Activated naive CD8-positive, alpha-beta T cell treated with anti-CD3 and anti-CD28 coated beads, Interleukin-2, amount 50 U/mL, for 24 hours (primary cell): Measurements from ENCODE around the gene XRCC5.
A peak's percentile ranks its signal among the peaks of the same experiment; 100 is the strongest.
"Not testable (repeated sequence)": the region's sequence is repeated elsewhere in the genome, so short reads cannot be mapped to it uniquely, and the experiment has no call there.

ENCODE experiments used
- ATAC-seq: fragments of 150-1000 bp; cut with Tn5 transposase; one replicate; pipeline ENCODE4 v1.10.0; 2021
- DNase-seq: peaks from one replicate; pipeline ENCODE4 v3.0.0; 2021
- H3K27ac Mint-ChIP-seq: one replicate; pipeline ENCODE4 v1.8.0; 2021; ENCODE audit warnings: mild to moderate bottlenecking, mixed read lengths
- H3K27me3 Mint-ChIP-seq: one replicate; pipeline ENCODE4 v1.8.0; 2021; ENCODE audit warnings: mixed read lengths
- H3K36me3 Mint-ChIP-seq: one replicate; pipeline ENCODE4 v1.8.0; 2021; ENCODE audit warnings: low read depth, mixed read lengths
- H3K4me1 Mint-ChIP-seq: one replicate; pipeline ENCODE4 v1.8.0; 2021; ENCODE audit warnings: mixed read lengths
- H3K4me3 Mint-ChIP-seq: one replicate; pipeline ENCODE4 v1.8.0; 2021; ENCODE audit warnings: mild to moderate bottlenecking, moderate library complexity, mixed read lengths
- H3K9me3 Mint-ChIP-seq: one replicate; pipeline ENCODE4 v1.8.0; 2021; ENCODE audit warnings: mixed read lengths

The XRCC5 gene

DNA sequence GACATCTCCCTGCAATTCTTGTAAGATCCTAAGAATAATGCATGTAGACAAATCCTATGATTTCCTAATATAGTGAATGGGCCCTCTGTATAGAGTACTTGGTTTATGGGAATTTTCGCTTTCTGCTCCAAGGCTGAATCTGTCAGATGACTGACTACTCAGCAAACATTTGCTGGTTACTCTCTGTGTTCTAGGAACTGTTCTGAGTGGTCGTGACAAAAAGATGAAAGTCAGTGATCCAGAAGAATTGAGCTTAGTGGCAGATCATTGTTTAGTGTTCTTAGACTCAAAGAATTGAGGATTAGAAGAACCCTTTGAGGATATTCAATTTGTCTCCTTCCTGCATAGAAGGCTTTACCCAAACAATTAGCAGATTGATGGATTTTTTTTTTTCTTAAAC lies 10.0 kb downstream of the XRCC5 start:
- ATAC-seq = no peak
- DNase-seq = no peak
- H3K9me3 Mint-ChIP-seq = no peaks in the 10 kb centered on the region
- H3K4me3 Mint-ChIP-seq = peak overlapping the region; percentile 31
- H3K27me3 Mint-ChIP-seq = peaks cover 2% of the 10 kb centered on the region
- H3K27ac Mint-ChIP-seq = peak overlapping the region; percentile 94
- peaks cover 89% of the 10 kb centered on the region for H3K4me1 Mint-ChIP-seq
- H3K36me3 Mint-ChIP-seq = peaks cover 89% of the 10 kb centered on the region

DNA sequence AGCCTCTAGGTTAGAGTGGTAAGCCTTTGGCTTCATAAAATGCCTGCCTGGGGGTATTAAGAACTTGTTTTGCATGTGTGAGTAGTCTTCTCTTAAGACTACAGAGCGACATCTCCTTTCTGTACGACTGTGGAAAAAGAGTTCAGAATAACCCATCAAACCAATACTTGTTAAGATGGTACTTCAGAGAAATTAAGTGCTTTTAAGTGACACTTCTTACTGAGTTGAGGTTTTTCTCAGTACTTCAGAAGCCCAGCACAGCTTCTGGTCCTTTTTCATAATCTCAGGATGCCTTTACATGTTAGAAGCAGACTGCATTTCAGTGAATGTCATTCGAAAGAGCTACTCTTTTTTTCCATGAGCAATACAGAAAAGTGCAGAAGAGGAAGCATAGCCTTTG lies 10.8 kb downstream of the XRCC5 start:
- H3K4me3 Mint-ChIP-seq = peak overlapping the region; percentile 52
- no peaks in the 10 kb centered on the region for H3K27me3 Mint-ChIP-seq
- H3K9me3 Mint-ChIP-seq = no peaks in the 10 kb centered on the region
- DNase-seq (no peak), ATAC-seq (peak; percentile 94)
- H3K4me1 Mint-ChIP-seq = peaks cover 87% of the 10 kb centered on the region
- H3K27ac Mint-ChIP-seq = peak overlapping the region; percentile 94
- peaks cover 87% of the 10 kb centered on the region for H3K36me3 Mint-ChIP-seq

DNA sequence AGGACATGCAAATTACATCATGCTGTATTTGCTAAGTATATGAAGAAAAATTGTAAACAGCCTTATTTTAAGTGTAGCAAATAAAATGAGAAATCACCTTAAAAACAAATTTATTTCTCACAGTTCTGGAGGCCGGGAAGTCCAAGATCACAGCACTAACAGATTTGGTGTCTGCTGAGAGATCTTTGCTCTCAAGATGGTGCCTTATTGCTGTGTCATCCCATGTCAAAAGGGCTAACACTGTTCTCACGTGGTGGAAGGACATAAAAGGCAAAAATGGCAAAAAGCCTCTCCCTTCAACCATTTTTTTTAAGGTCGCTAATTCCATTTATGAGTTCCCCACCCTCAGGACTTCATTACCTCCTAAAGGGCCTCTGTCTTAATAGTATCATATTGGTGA lies 12.1 kb downstream of the XRCC5 start:
- Mint-ChIP-seq H3K36me3 (peaks cover 90% of the 10 kb centered on the region), H3K9me3 (no peaks in the 10 kb centered on the region), H3K27me3 (no peaks in the 10 kb centered on the region), H3K4me1 (peaks cover 85% of the 10 kb centered on the region), H3K27ac (peak overlapping the region; percentile 94), H3K4me3 (peak overlapping the region; percentile 59)
- no peak for ATAC-seq
- no peak for DNase-seq

DNA sequence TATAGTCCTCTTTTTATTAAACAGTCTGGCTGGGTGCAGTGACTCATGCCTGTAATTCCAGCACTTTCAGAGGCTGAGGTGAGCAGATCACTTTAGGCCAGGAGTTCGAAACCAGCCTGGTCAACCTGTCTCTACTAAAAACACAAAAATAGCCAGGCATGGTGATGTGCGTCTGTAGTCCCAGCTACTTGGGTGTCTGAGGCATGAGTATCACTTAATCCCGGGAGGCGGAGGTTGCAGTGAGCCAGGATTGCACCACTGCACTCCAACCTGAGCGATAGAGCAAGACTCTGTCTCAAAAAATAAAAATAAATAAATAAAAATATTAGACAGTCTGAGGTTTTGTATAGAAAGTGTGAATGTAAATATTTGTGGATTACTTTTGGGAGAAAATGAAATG lies 17.8 kb downstream of the XRCC5 start:
- no peak overlapping the region for H3K4me3 Mint-ChIP-seq
- no peaks in the 10 kb centered on the region for H3K27me3 Mint-ChIP-seq
- DNase-seq = no peak
- H3K4me1 Mint-ChIP-seq = peaks cover 53% of the 10 kb centered on the region
- ATAC-seq = no peak
- H3K36me3 Mint-ChIP-seq = peaks cover 78% of the 10 kb centered on the region
- H3K9me3 Mint-ChIP-seq = no peaks in the 10 kb centered on the region
- peak overlapping the region; percentile 59 for H3K27ac Mint-ChIP-seq

DNA sequence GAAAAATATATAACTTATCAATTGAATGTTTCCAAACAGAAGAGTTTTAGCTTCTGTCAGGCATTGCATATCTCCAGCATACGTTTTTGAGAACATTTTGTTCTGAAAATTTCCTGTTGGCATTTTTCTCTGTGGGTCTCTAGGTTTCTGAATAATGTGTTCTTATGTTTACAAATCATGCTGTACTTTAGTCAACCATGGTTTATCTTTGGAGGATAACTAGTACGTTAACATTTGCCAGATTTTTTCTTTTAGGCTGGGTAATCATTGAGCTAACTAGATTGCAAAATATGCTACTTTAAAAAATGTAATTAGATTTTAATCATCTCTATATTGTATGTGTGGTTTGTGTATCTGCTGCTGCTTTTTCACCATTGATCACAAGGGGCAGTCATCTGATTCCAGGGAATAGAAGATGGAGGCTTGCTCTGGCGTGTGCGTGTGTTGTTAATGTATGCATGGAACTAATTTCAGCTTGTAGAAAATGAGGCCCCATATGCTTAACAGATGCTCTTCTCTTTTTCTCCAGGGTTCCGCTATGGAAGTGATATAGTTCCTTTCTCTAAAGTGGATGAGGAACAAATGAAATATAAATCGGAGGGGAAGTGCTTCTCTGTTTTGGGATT lies 21.3 kb downstream of the XRCC5 start:
- DNase-seq (no peak), ATAC-seq (no peak)
- H3K9me3 Mint-ChIP-seq = no peaks in the 10 kb centered on the region
- no peaks in the 10 kb centered on the region for H3K27me3 Mint-ChIP-seq
- peaks cover 50% of the 10 kb centered on the region for H3K4me1 Mint-ChIP-seq
- H3K4me3 Mint-ChIP-seq = no peak overlapping the region
- peaks cover 80% of the 10 kb centered on the region for H3K36me3 Mint-ChIP-seq
- no peak overlapping the region for H3K27ac Mint-ChIP-seq

DNA sequence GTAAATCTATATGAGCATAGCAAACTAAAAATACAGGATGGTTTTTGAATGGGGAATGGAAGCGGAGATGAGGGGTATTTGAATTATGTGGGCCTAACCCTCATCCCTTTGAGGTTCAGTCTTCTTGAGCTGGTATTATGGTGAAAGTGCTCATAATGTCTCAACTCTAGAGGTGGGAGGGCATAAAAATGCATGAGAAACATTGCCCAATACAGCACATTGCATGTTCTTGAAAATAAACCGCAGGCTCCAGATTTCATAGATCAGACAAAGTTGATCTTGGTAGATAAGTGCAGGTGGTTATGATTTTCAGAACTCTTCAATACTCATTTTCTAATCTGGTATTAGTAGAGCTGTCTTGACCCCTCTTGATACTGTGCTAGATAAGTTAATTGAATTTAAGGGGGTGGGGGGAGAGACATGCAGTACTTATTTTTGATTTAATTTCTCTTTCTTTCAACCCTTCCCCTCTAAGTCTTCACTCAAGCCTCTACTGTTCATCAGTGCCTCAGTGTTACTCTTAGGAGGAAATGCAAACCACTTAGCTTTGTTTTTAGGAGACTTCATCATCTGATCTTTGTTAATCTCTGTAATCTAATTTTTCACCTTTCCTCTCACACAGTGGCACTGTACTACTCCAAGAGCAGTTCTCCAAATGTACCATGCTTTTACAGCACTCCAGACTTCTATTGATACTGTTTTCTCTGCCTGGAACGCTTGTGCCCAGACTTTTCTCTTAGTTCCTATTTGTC lies 22.2 kb downstream of the XRCC5 start:
- DNase-seq = no peak
- H3K9me3 Mint-ChIP-seq = no peaks in the 10 kb centered on the region
- ATAC-seq = no peak
- peaks cover 45% of the 10 kb centered on the region for H3K4me1 Mint-ChIP-seq
- no peaks in the 10 kb centered on the region for H3K27me3 Mint-ChIP-seq
- peaks cover 80% of the 10 kb centered on the region for H3K36me3 Mint-ChIP-seq
- peak overlapping the region; percentile 8 for H3K27ac Mint-ChIP-seq
- no peak overlapping the region for H3K4me3 Mint-ChIP-seq

DNA sequence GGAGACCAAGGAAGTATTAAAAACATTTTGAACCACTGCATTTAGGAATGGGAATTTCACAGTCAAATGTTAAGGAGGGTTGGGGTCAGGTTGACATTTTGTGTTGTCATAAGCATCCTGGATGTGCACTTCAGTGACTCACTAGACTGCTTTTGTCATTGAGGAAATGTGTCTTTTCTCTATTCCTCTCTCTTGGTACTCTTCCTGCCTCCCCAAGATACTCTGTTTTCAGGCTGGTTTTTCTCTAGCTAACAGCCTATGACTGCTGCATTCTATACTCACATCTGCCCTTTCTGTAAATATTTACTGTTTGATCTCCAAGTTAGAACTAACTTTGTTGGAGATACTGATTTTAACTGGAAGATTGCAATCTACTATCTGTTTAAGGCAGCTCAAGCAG lies 23.4 kb downstream of the XRCC5 start:
- Mint-ChIP-seq H3K4me3 (no peak overlapping the region), H3K9me3 (no peaks in the 10 kb centered on the region), H3K4me1 (peaks cover 40% of the 10 kb centered on the region), H3K27me3 (no peaks in the 10 kb centered on the region), H3K36me3 (peaks cover 81% of the 10 kb centered on the region), H3K27ac (no peak overlapping the region)
- no peak for DNase-seq
- peak; percentile 68 for ATAC-seq

DNA sequence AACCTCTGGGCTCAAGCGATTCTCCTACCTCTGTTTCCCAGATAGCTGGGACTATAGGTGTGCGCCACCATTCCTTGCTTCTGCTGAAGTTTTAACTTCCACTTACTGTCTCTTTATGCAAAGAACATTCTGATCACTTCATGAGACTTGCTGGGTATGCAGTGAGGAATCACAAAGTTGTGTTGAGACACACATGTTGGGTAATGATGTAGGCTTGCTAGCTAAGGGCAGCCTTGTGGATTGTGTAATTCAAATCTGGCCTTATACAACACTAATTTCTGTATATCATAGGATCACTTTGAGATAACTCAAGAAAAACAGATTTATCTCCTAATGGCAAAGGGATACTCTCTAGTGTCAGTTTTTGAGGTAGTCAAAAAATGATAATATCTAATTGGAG lies 24.2 kb downstream of the XRCC5 start:
- DNase-seq = no peak
- peaks cover 40% of the 10 kb centered on the region for H3K4me1 Mint-ChIP-seq
- no peak for ATAC-seq
- no peaks in the 10 kb centered on the region for H3K9me3 Mint-ChIP-seq
- H3K27ac Mint-ChIP-seq = peak overlapping the region; percentile 15
- H3K4me3 Mint-ChIP-seq = no peak overlapping the region
- H3K36me3 Mint-ChIP-seq = peaks cover 83% of the 10 kb centered on the region
- H3K27me3 Mint-ChIP-seq = no peaks in the 10 kb centered on the region

DNA sequence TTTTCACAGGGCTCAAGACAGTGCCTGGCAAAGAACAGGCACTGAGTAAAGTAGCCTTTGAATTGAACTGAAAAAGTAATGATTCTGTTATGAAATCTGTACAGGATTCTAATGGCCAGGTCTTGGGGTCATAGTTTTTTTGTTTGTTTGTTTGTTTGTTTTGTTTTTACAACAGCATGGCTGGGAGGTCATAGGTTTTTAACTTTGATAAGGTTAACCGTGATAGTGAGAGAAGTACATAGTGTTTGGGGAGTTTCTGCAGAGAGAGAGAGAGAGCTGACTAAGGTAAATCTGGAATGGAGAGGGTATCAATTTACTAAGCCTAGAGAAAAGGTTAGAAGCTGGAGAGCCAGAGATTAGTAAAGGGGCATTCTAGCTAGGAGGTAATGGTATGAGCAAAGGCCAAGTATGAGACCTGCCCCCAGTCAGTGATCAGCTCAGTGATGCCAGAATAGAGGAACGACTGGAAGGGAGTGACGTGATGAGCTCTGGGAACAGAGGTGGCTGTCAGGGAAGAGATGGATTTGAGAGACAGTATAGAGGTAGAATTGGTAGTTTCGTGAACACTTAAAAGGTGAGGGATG lies 25.9 kb downstream of the XRCC5 start:
- H3K27me3 Mint-ChIP-seq = no peaks in the 10 kb centered on the region
- peak overlapping the region; percentile 47 for H3K27ac Mint-ChIP-seq
- H3K9me3 Mint-ChIP-seq = no peaks in the 10 kb centered on the region
- H3K36me3 Mint-ChIP-seq = peaks cover 89% of the 10 kb centered on the region
- H3K4me3 Mint-ChIP-seq = no peak overlapping the region
- no peak for ATAC-seq
- H3K4me1 Mint-ChIP-seq = peaks cover 39% of the 10 kb centered on the region
- DNase-seq = no peak

DNA sequence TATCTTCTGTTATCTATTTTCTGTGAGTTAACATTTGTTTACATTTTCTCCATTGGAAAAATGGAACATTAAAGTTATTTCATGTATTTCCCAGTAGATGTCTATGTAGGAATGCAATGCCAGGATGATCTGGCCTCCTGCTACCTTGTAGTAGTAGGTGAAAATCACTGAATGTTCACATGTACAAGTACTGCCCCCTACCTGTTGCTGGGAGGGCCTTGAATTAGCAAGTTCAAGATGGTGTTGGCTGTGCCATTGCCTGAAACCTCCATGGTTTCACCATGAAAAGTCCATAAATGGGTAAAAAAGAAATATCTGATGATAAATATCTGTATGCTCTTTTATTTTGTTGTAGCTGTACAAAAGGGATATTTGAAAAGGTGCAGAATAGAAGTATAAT lies 30.7 kb downstream of the XRCC5 start:
- H3K27me3 Mint-ChIP-seq = no peaks in the 10 kb centered on the region
- no peaks in the 10 kb centered on the region for H3K9me3 Mint-ChIP-seq
- peaks cover 67% of the 10 kb centered on the region for H3K36me3 Mint-ChIP-seq
- DNase-seq = no peak
- no peak overlapping the region for H3K27ac Mint-ChIP-seq
- H3K4me1 Mint-ChIP-seq = peaks cover 36% of the 10 kb centered on the region
- no peak overlapping the region for H3K4me3 Mint-ChIP-seq
- no peak for ATAC-seq

DNA sequence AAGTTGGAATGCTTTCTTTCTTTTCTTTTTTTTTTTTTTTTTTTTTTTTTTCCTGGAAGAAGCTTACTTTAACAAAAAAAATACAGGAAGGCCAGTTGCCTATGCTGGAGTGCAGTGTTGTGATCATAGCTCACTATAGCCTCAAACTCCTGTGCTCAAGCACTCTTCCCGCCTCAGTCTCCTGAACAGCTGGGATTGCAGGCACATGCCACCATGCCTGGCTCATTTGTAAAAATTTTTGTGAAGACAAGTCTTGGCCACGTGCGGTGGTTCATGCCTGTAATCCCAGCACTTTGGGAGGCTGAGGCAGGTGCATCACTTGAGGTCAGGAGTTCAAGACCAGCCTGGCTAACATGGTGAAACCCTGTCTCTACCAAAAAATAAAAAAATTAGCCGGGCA lies 32.4 kb downstream of the XRCC5 start:
- ATAC-seq, DNase-seq, H3K9me3 Mint-ChIP-seq, H3K27me3 Mint-ChIP-seq, H3K4me3 Mint-ChIP-seq, H3K27ac Mint-ChIP-seq: not testable (repeated sequence)
- peaks cover 54% of the 10 kb centered on the region for H3K36me3 Mint-ChIP-seq
- peaks cover 28% of the 10 kb centered on the region for H3K4me1 Mint-ChIP-seq

DNA sequence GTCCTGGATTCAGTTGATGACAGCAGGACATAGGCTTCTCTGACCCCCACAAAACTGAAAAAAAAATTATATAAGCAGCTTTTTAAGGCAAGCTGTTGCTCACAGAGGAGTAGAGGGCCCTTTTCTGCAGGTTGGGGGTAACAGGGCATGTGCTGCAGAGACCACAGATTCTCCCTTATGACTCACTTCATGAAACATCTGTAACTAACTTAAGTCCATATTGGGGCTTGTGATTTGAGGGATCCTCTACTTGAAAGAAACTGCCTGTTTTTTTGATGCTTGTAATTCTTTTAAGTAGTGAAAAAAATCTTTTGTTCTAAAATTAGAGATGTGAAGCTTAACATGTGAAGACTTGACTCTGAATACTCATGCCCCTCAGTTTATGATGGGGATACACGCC lies 33.4 kb downstream of the XRCC5 start:
- DNase-seq (no peak), ATAC-seq (peak; percentile 96)
- no peak overlapping the region for H3K4me3 Mint-ChIP-seq
- H3K27ac Mint-ChIP-seq = peak overlapping the region; percentile 24
- peaks cover 56% of the 10 kb centered on the region for H3K36me3 Mint-ChIP-seq
- H3K4me1 Mint-ChIP-seq = peaks cover 37% of the 10 kb centered on the region
- H3K9me3 Mint-ChIP-seq = no peaks in the 10 kb centered on the region
- no peaks in the 10 kb centered on the region for H3K27me3 Mint-ChIP-seq

DNA sequence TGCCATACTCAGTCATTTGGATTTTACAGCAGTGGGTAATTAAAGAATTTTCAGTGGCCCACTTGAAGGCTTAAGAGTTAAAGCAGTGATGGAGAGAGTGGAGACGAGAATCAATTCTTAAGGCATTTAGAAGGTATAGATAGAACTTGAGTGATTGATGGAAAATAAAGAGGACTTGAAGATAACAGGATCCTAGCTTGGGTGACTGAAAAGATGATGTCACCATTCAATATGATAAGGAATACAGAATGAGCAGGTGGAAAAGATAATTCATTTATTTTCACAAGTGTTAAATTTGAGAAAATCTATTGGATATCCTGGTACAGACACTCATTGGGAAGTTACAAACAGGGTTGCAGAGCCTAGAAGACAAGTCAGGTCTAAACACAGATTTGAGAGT lies 35.2 kb downstream of the XRCC5 start:
- Mint-ChIP-seq H3K27me3 (no peaks in the 10 kb centered on the region), H3K36me3 (peaks cover 56% of the 10 kb centered on the region), H3K4me3 (no peak overlapping the region), H3K9me3 (no peaks in the 10 kb centered on the region), H3K4me1 (peaks cover 39% of the 10 kb centered on the region), H3K27ac (no peak overlapping the region)
- DNase-seq (no peak), ATAC-seq (no peak)

DNA sequence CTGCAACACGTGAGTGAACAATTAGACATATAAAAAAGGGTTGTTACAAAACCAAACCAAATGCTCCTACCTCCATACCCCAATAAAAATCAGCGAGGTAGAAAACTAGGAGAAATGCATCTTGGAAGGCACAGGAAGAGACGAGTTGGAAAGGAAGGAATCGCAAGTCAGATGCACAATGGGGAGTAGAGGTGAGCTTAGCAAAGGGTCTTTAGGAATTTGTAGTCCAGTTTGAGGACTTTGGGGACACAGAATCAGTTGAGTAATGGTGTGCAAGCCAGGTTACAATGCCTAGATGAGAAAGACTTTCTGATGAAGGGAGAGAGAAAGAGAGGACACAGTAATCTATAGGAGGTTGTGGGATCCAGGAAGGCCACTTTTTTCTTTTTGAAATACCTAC lies 35.7 kb downstream of the XRCC5 start:
- Mint-ChIP-seq H3K4me3 (no peak overlapping the region), H3K4me1 (peaks cover 34% of the 10 kb centered on the region), H3K36me3 (peaks cover 56% of the 10 kb centered on the region), H3K9me3 (no peaks in the 10 kb centered on the region), H3K27me3 (no peaks in the 10 kb centered on the region), H3K27ac (no peak overlapping the region)
- ATAC-seq (no peak), DNase-seq (no peak)

DNA sequence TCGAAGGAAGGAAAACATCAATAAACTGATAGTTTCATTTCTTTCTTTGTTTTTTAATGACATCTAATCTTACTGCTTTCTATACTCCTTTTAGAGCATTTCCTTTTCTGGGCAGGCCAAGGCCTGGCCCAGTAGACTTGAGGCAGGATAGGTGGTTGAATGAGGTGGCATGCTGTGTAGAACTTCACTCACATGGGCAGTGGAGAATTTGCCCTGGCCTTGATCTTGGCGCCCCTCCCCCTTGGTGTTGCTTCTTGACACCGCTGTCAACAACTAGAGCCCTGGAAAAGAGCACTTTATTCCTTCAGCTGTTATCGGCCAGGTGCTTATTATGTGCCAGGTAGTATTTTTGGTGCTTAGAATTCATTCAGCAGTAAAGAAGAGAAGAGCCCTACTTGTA lies 37.4 kb downstream of the XRCC5 start:
- ATAC-seq (no peak), DNase-seq (no peak)
- H3K36me3 Mint-ChIP-seq = peaks cover 59% of the 10 kb centered on the region
- H3K27ac Mint-ChIP-seq = no peak overlapping the region
- peaks cover 27% of the 10 kb centered on the region for H3K4me1 Mint-ChIP-seq
- no peak overlapping the region for H3K4me3 Mint-ChIP-seq
- no peaks in the 10 kb centered on the region for H3K27me3 Mint-ChIP-seq
- no peaks in the 10 kb centered on the region for H3K9me3 Mint-ChIP-seq
